ENCODE measurements around the gene SIGLEC7.

Gene SIGLEC7

GRCh38 chr19:51138549-51138979, 3.5 kb upstream of the SIGLEC7 start:
- TF ChIP-seq ZNF768 (tag by site-specific recombination; IDR thresholded peaks at IDR 0.05) (no peak), TSHZ1 (tag by site-specific recombination; IDR thresholded peaks at IDR 0.05; ENCODE audit: borderline replicate concordance) (no peak), ZFP3 (tag by site-specific recombination; IDR thresholded peaks at IDR 0.05; ENCODE audit: low read depth) (no peak), KLF17 (tag by site-specific recombination; IDR thresholded peaks at IDR 0.05) (no peak), KLF9 (tag by site-specific recombination; IDR thresholded peaks at IDR 0.05; ENCODE audit: low read depth) (no peak), ZNF280D (tag by site-specific recombination; IDR thresholded peaks at IDR 0.05) (no peak)
- CTCF ChIA-PET, result interaction anchor here (0.5 to 2.8 kb wide), 2 partner anchors 19 to 111 kb away, joined by 3 to 13 read pairs; no protein-coding TSS in a partner anchor
- H3K27ac ChIP-seq (ENCODE audit: extremely low read depth, low read depth, low read length), result no peak overlapping the region
- H3K4me1 ChIP-seq (ENCODE audit: control insufficient read depth, insufficient read depth, low read length), result no peaks in the 10 kb centered on the region
- POLR2A ChIA-PET, result no interaction called here
- H3K4me3 ChIP-seq (ENCODE audit: low read depth, low read length), result no peak overlapping the region
- no peaks in the 10 kb centered on the region for H3K9me3 ChIP-seq (ENCODE audit: control insufficient read depth, insufficient read depth, low read depth, low read length)
- no peaks in the 10 kb centered on the region for H3K36me3 ChIP-seq (ENCODE audit: control insufficient read depth in 2 of 2, insufficient read depth in 1 of 2, low read length in 2 of 2)

GRCh38 chr19:51139299-51140014, 2.6 kb upstream of the SIGLEC7 start:
- ChIA-PET CTCF (interaction anchor here (2.8 kb wide), 1 partner anchor 18 kb away, joined by 13 read pairs; no protein-coding TSS in a partner anchor), POLR2A (no interaction called here)
- Histone ChIP-seq H3K4me3 (ENCODE audit: low read depth, low read length) (no peak overlapping the region), H3K36me3 (ENCODE audit: control insufficient read depth in 2 of 2, insufficient read depth in 1 of 2, low read length in 2 of 2) (no peaks in the 10 kb centered on the region), H3K9me3 (ENCODE audit: control insufficient read depth, insufficient read depth, low read depth, low read length) (no peaks in the 10 kb centered on the region), H3K4me1 (ENCODE audit: control insufficient read depth, insufficient read depth, low read length) (no peaks in the 10 kb centered on the region), H3K27ac (ENCODE audit: extremely low read depth, low read depth, low read length) (no peak overlapping the region)
- TF ChIP-seq ZNF16 (tag by site-specific recombination; IDR thresholded peaks at IDR 0.05; ENCODE audit: low read depth), result no peak
- no peak for TF ChIP-seq ZNF843 (tag by site-specific recombination; IDR thresholded peaks at IDR 0.05)
- TF ChIP-seq ZNF26 (tag by site-specific recombination; IDR thresholded peaks at IDR 0.05), result no peak
- TF ChIP-seq ZBTB49 (tag by site-specific recombination; IDR thresholded peaks at IDR 0.05; ENCODE audit: low read depth), result no peak
- no peak for TF ChIP-seq ZNF501 (tag by site-specific recombination; IDR thresholded peaks at IDR 0.05)
- no peak for TF ChIP-seq ZBTB17 (tag by site-specific recombination; IDR thresholded peaks at IDR 0.05)
- no peak for TF ChIP-seq KLF17 (tag by site-specific recombination; IDR thresholded peaks at IDR 0.05)
- no peak for TF ChIP-seq REST (tag by site-specific recombination; IDR thresholded peaks at IDR 0.05)
- no peak for TF ChIP-seq ZNF529 (tag by site-specific recombination; IDR thresholded peaks at IDR 0.05; ENCODE audit: insufficient replicate concordance)
- no peak for TF ChIP-seq ZNF549 (tag by site-specific recombination; IDR thresholded peaks at IDR 0.05)
- no peak for TF ChIP-seq ZNF776 (tag by site-specific recombination; IDR thresholded peaks at IDR 0.05; ENCODE audit: borderline replicate concordance)

Measured in HEK293 (cell line).